ENCODE measurements around the gene TACC2.

TACC2 gene

GRCh38 chr10:122234416-122234815 is 245.5 kb downstream of the TACC2 start:
- DNase-seq, result no peak

GRCh38 chr10:122236690-122237306 is 247.8 kb downstream of the TACC2 start:
- no peak for DNase-seq

GRCh38 chr10:122237331-122237990 is 248.5 kb downstream of the TACC2 start:
- no peak for DNase-seq

GRCh38 chr10:122239578-122240257 is 250.8 kb downstream of the TACC2 start:
- DNase-seq, result no peak

GRCh38 chr10:122240401-122240800 is 251.4 kb downstream of the TACC2 start:
- DNase-seq, result no peak

GRCh38 chr10:122241836-122242235 is 252.9 kb downstream of the TACC2 start:
- no peak for DNase-seq

- DNase-seq, result no peak
Measured at GRCh38 chr10:122243550-122243949, 254.6 kb downstream of the TACC2 start.

GRCh38 chr10:122244001-122244975 is 255.3 kb downstream of the TACC2 start:
- DNase-seq, result no peak

GRCh38 chr10:122245136-122245535 is 256.2 kb downstream of the TACC2 start:
- DNase-seq, result no peak

- DNase-seq, result no peak
Measured at GRCh38 chr10:122245897-122246296, 256.9 kb downstream of the TACC2 start.

- no peak for DNase-seq
Measured at GRCh38 chr10:122246830-122247520, 258.0 kb downstream of the TACC2 start.

- DNase-seq, result no peak
Measured at GRCh38 chr10:122248356-122249302, 259.7 kb downstream of the TACC2 start.

GRCh38 chr10:122249303-122249850 is 260.4 kb downstream of the TACC2 start:
- no peak for DNase-seq

GRCh38 chr10:122249991-122250750 is 261.2 kb downstream of the TACC2 start:
- DNase-seq, result no peak

- DNase-seq, result no peak
Measured at GRCh38 chr10:122251459-122252255, 262.7 kb downstream of the TACC2 start.

- DNase-seq, result no peak
Measured at GRCh38 chr10:122252805-122253204, 263.8 kb downstream of the TACC2 start.

GRCh38 chr10:122253605-122254004 is 264.6 kb downstream of the TACC2 start:
- DNase-seq, result no peak

- no peak for DNase-seq
Measured at GRCh38 chr10:122254831-122255230, 265.9 kb downstream of the TACC2 start.
